ENCODE data around the gene RUVBL2. TPM values are rescaled to one million over a fixed set of nuclear protein-coding genes. Genes with fewer than 3 reads are reported as not detected.
"Not testable (repeated sequence)": the region's sequence is repeated elsewhere in the genome, so short reads cannot be mapped to it uniquely, and the experiment has no call there.

Gene RUVBL2
- total RNA-seq, 1 experiment from 2014 or later, result 130 TPM

DNA sequence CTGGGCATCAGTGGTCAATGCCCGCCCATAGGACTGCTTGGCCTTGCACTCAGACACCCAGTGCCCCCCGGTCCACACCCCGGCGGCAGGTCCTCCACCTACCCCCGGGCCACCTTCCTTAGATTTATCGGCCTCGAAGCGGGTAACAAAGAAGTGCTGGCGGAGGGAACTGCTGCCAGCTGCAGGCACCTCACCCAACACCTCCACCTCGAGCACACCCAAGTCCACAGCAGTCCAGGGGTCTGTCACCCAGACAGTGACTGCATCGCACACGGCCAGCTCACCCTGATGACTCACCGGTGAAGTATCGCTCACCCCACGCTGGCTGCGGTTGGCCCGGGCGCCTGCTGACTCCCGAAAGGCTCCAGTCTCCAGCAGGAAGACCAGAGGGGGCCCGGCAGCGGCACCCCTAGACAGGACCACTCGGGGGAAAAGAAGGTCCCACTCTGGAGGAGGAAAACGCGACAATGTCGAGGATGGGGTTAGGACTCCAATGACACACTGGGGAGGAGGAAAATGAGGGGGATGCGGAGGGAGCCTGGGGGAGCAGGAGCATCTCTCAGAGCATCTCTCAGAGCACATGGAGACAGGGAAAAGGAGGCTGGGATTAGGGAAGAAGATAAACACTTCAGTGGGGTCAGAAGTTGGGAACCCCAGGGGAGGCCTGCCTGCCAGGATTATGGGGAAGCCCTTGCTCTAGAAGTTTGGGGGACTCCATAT lies 45.0 kb downstream of the RUVBL2 start:
- H3K27me3 Mint-ChIP-seq (ENCODE audit: low read depth), result peaks cover 24% of the 10 kb centered on the region
- not testable (repeated sequence) for H3K27ac Mint-ChIP-seq; H3K4me3 Mint-ChIP-seq; H4K5ac ChIP-seq (ENCODE audit: insufficient read length, low read depth, low read length); H4K91ac ChIP-seq (ENCODE audit: insufficient read length, low read depth, low read length); H2BK12ac ChIP-seq (ENCODE audit: insufficient read length, low read depth, low read length); H3K4me2 ChIP-seq (ENCODE audit: insufficient read depth, insufficient read length, low read length); H3K79me2 ChIP-seq (ENCODE audit: insufficient read depth, low read length); H2BK15ac ChIP-seq (ENCODE audit: low read depth, low read length); H3K4me1 Mint-ChIP-seq; H3K23ac ChIP-seq (ENCODE audit: insufficient read length, low read depth, low read length); H2AFZ ChIP-seq (ENCODE audit: low read length); H3K9me3 Mint-ChIP-seq; H3K18ac ChIP-seq (ENCODE audit: insufficient read length, low read depth, low read length); H3K36me3 Mint-ChIP-seq (ENCODE audit: insufficient read depth in 1 of 3, low read depth in 3 of 3); H3K79me1 ChIP-seq (ENCODE audit: insufficient read depth, low read depth, low read length, poor library complexity, severe bottlenecking); H3K4ac ChIP-seq (ENCODE audit: low read depth, low read length); H3K4me1 ChIP-seq (ENCODE audit: insufficient read depth, low read length); H3K56ac ChIP-seq (ENCODE audit: insufficient read length, low read depth, low read length); H2BK120ac ChIP-seq (ENCODE audit: low read depth, low read length, poor library complexity, severe bottlenecking); H2BK5ac ChIP-seq (ENCODE audit: insufficient read length, low read length); H3K9me3 ChIP-seq (ENCODE audit: control insufficient read depth, low read depth, low read length); H4K20me1 ChIP-seq (ENCODE audit: control insufficient read depth, insufficient read depth, insufficient read length); H3K27ac ChIP-seq (ENCODE audit: insufficient read length, low read depth, low read length); H2BK20ac ChIP-seq (ENCODE audit: low read depth, low read length, poor library complexity, severe bottlenecking); H3T11ph ChIP-seq (ENCODE audit: low read length); DNase-seq; H4K8ac ChIP-seq (replicated peaks; ENCODE audit: insufficient read length, low read depth, low read length); H3K23me2 ChIP-seq (ENCODE audit: insufficient read length, low read depth, low read length, poor library complexity, severe bottlenecking); H3K14ac ChIP-seq (ENCODE audit: insufficient read depth, low read length); H3K9ac ChIP-seq (ENCODE audit: extremely low read depth, insufficient read length, low read length); H2AK5ac ChIP-seq (ENCODE audit: insufficient read length, low read length); H3K27me3 ChIP-seq (ENCODE audit: insufficient read depth, low read length)
- no CpG with 5 or more reads among the region's 26 CpGs for WGBS (ENCODE audit: extremely low coverage, insufficient read length, low lambda C conversion rate)

DNA sequence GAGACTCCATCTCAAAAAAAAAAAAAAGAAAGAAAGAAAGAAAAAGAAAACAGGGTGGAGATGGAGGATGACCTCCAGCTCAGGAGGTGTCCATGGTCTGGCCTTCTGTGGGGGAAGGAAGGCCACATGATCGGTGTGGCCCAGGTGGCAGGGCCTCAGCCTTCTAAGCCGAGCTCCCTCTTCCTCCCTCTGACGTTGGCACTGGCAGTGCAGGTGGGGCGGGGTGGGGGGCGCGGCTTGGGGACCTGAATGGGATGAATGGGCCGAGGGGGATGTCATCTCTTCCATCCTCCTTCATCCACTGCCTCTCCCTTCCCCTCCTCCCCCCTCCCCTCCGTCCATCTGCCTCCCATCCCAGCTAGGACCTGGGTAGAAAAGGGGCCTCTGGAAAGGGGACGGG lies 46.0 kb downstream of the RUVBL2 start:
- not testable (repeated sequence) for H3K27me3 ChIP-seq (ENCODE audit: insufficient read depth, low read length); H2BK12ac ChIP-seq (ENCODE audit: insufficient read length, low read depth, low read length); H2AK5ac ChIP-seq (ENCODE audit: insufficient read length, low read length); H4K8ac ChIP-seq (replicated peaks; ENCODE audit: insufficient read length, low read depth, low read length); H3K4me3 Mint-ChIP-seq; H3K27ac ChIP-seq (ENCODE audit: insufficient read length, low read depth, low read length); H3K79me1 ChIP-seq (ENCODE audit: insufficient read depth, low read depth, low read length, poor library complexity, severe bottlenecking); H3K9me3 Mint-ChIP-seq; H3T11ph ChIP-seq (ENCODE audit: low read length); H3K27ac Mint-ChIP-seq; H3K36me3 Mint-ChIP-seq (ENCODE audit: insufficient read depth in 1 of 3, low read depth in 3 of 3); H3K4ac ChIP-seq (ENCODE audit: low read depth, low read length); DNase-seq; H3K9me3 ChIP-seq (ENCODE audit: control insufficient read depth, low read depth, low read length); H2BK120ac ChIP-seq (ENCODE audit: low read depth, low read length, poor library complexity, severe bottlenecking); H2AFZ ChIP-seq (ENCODE audit: low read length); H3K23me2 ChIP-seq (ENCODE audit: insufficient read length, low read depth, low read length, poor library complexity, severe bottlenecking); H3K9ac ChIP-seq (ENCODE audit: extremely low read depth, insufficient read length, low read length); H3K18ac ChIP-seq (ENCODE audit: insufficient read length, low read depth, low read length); H4K5ac ChIP-seq (ENCODE audit: insufficient read length, low read depth, low read length); H3K79me2 ChIP-seq (ENCODE audit: insufficient read depth, low read length); H3K4me1 Mint-ChIP-seq; H3K4me2 ChIP-seq (ENCODE audit: insufficient read depth, insufficient read length, low read length); H2BK20ac ChIP-seq (ENCODE audit: low read depth, low read length, poor library complexity, severe bottlenecking); H3K23ac ChIP-seq (ENCODE audit: insufficient read length, low read depth, low read length); H4K91ac ChIP-seq (ENCODE audit: insufficient read length, low read depth, low read length); H3K4me1 ChIP-seq (ENCODE audit: insufficient read depth, low read length); H3K14ac ChIP-seq (ENCODE audit: insufficient read depth, low read length); H3K56ac ChIP-seq (ENCODE audit: insufficient read length, low read depth, low read length); H2BK15ac ChIP-seq (ENCODE audit: low read depth, low read length); H4K20me1 ChIP-seq (ENCODE audit: control insufficient read depth, insufficient read depth, insufficient read length); H2BK5ac ChIP-seq (ENCODE audit: insufficient read length, low read length)
- WGBS (ENCODE audit: extremely low coverage, insufficient read length, low lambda C conversion rate), result no CpG with 5 or more reads among the region's 9 CpGs
- peaks cover 24% of the 10 kb centered on the region for H3K27me3 Mint-ChIP-seq (ENCODE audit: low read depth)

Measured in H9 (cell line).